NCI-H2227 (cell line): ENCODE data around the gene CFAP299.

Source experiments
- DNase-seq: peaks from one replicate; lab custom pipeline; 2025; ENCODE audit not compliant: unreplicated experiment; lab: John Stamatoyannopoulos, UW

Gene CFAP299

GRCh38 chr4:81003597-81004111 lies 668.1 kb downstream of the CFAP299 start:
- DNase-seq, result no peak

- no peak for DNase-seq
Measured at GRCh38 chr4:81007417-81007816, 671.9 kb downstream of the CFAP299 start.
